ENCODE measurements around the gene NAT9.

NAT9 gene

GRCh38 chr17:74776044-74776962 lies at the start of gene NAT9:
NAT9 (minus strand) TSS chr17:74776345; CDS start chr17:74775698, 647 bp downstream.
- peak; percentile 82 for DNase-seq

GRCh38 chr17:74824961-74825627 lies 48.9 kb upstream of the NAT9 start:
- DNase-seq = no peak

- no peak for DNase-seq
Measured at GRCh38 chr17:74822939-74823367, 46.8 kb upstream of the NAT9 start.

- no peak for DNase-seq
Measured at GRCh38 chr17:74822335-74822938, 46.3 kb upstream of the NAT9 start.

GRCh38 chr17:74821655-74822334 lies 45.6 kb upstream of the NAT9 start:
- no peak for DNase-seq

- DNase-seq = no peak
Measured at GRCh38 chr17:74819801-74820436, 43.8 kb upstream of the NAT9 start.

GRCh38 chr17:74818291-74818938 lies 42.3 kb upstream of the NAT9 start:
- no peak for DNase-seq

GRCh38 chr17:74816905-74817620 lies 40.9 kb upstream of the NAT9 start:
- no peak for DNase-seq

GRCh38 chr17:74815550-74816370 lies 39.6 kb upstream of the NAT9 start:
- no peak for DNase-seq

GRCh38 chr17:74815067-74815466 lies 38.9 kb upstream of the NAT9 start:
- no peak for DNase-seq

GRCh38 chr17:74814453-74814852 lies 38.3 kb upstream of the NAT9 start:
- no peak for DNase-seq

GRCh38 chr17:74812109-74813009 lies 36.2 kb upstream of the NAT9 start:
- no peak for DNase-seq

- DNase-seq = no peak
Measured at GRCh38 chr17:74810699-74811485, 34.7 kb upstream of the NAT9 start.

- no peak for DNase-seq
Measured at GRCh38 chr17:74808714-74809430, 32.7 kb upstream of the NAT9 start.

GRCh38 chr17:74807925-74808324 lies 31.8 kb upstream of the NAT9 start:
- no peak for DNase-seq

- no peak for DNase-seq
Measured at GRCh38 chr17:74807441-74807840, 31.3 kb upstream of the NAT9 start.

GRCh38 chr17:74806334-74806733 lies 30.2 kb upstream of the NAT9 start:
- DNase-seq = no peak

GRCh38 chr17:74805591-74805991 lies 29.4 kb upstream of the NAT9 start:
- no peak for DNase-seq
